Stimulated activated CD8-positive, alpha-beta memory T cell treated with anti-CD3 and anti-CD28 coated beads, Interleukin-4, amount 100 ng/mL, for 4 hours (primary cell): ENCODE results near the gene MYH7.
"Not testable (repeated sequence)": the region's sequence is repeated elsewhere in the genome, so short reads cannot be mapped to it uniquely, and the experiment has no call there.

ENCODE experiments used
- DNase-seq, 2 donors: peaks; one replicate each; pipeline ENCODE4 v3.0.0-alpha.2; 2020; ENCODE audit warnings: low read depth in 2 of 2, low spot score in 1 of 2

The MYH7 gene

GRCh38 chr14:23408307-23408630 is 27.2 kb downstream of the MYH7 start:
- no peak for DNase-seq

GRCh38 chr14:23407516-23408306 is 27.7 kb downstream of the MYH7 start, which contains the start of gene MYH6:
MYH6 (minus strand) TSS chr14:23408273; CDS start chr14:23407223, 1,050 bp downstream.
- DNase-seq, result no peak

GRCh38 chr14:23406725-23407355 is 28.6 kb downstream of the MYH7 start:
- no peak for DNase-seq

- no peak for DNase-seq
Measured at GRCh38 chr14:23406244-23406643, 29.2 kb downstream of the MYH7 start.

GRCh38 chr14:23405516-23406025 is 29.9 kb downstream of the MYH7 start:
- DNase-seq, result no peak

GRCh38 chr14:23405096-23405495 is 30.4 kb downstream of the MYH7 start:
- DNase-seq, result no peak

GRCh38 chr14:23404331-23404900 is 31.0 kb downstream of the MYH7 start:
- DNase-seq, result no peak

GRCh38 chr14:23403908-23404307 is 31.6 kb downstream of the MYH7 start:
- no peak for DNase-seq

- DNase-seq, result no peak
Measured at GRCh38 chr14:23403139-23403438, 32.4 kb downstream of the MYH7 start.

- no peak for DNase-seq
Measured at GRCh38 chr14:23402296-23403138, 32.9 kb downstream of the MYH7 start.

GRCh38 chr14:23401291-23401690 is 34.2 kb downstream of the MYH7 start:
- no peak for DNase-seq

GRCh38 chr14:23400496-23401149 is 34.8 kb downstream of the MYH7 start:
- DNase-seq, result not testable (repeated sequence)

GRCh38 chr14:23399591-23399990 is 35.9 kb downstream of the MYH7 start:
- no peak for DNase-seq

GRCh38 chr14:23399136-23399535 is 36.3 kb downstream of the MYH7 start:
- DNase-seq, result no peak

GRCh38 chr14:23398348-23398747 is 37.1 kb downstream of the MYH7 start:
- no peak for DNase-seq

- no peak for DNase-seq
Measured at GRCh38 chr14:23396781-23397407, 38.6 kb downstream of the MYH7 start.

- DNase-seq, result no peak
Measured at GRCh38 chr14:23396126-23396525, 39.3 kb downstream of the MYH7 start.

GRCh38 chr14:23392613-23393012 is 42.8 kb downstream of the MYH7 start:
- DNase-seq, result no peak

- DNase-seq, result not testable (repeated sequence)
Measured at GRCh38 chr14:23389871-23390270, 45.6 kb downstream of the MYH7 start.

GRCh38 chr14:23389396-23389795 is 46.1 kb downstream of the MYH7 start:
- DNase-seq, result no peak

GRCh38 chr14:23388996-23389395 is 46.5 kb downstream of the MYH7 start:
- DNase-seq, result no peak
